WTC11 (cell line): Measurements from ENCODE around the gene NFIX.

Experiments
- CREM ChIP-seq: sonication (generic); formaldehyde crosslinking; IDR thresholded peaks from 2 replicates; pipeline ENCODE4 v1.8.1; 2022; ENCODE audit warnings: mild to moderate bottlenecking, missing genetic modification reagents, moderate library complexity
- ELF4 ChIP-seq: sonication (generic); formaldehyde crosslinking; IDR thresholded peaks from 2 replicates; pipeline ENCODE4 v1.8.1; 2022; ENCODE audit warnings: low read depth, mild to moderate bottlenecking, moderate library complexity, missing genetic modification reagents
- ETV6 ChIP-seq: sonication (generic); formaldehyde crosslinking; IDR thresholded peaks from 2 replicates; pipeline ENCODE4 v1.8.1; 2022; ENCODE audit warnings: mild to moderate bottlenecking, missing genetic modification reagents
- ZNF317 ChIP-seq: sonication (generic); formaldehyde crosslinking; IDR thresholded peaks from 2 replicates; pipeline ENCODE4 v1.8.1; 2023; ENCODE audit warnings: low read depth, mild to moderate bottlenecking, moderate library complexity, missing genetic modification reagents, borderline replicate concordance
- TF ChIP-seq, protein P1 (sequence below): sonication (generic); formaldehyde crosslinking; IDR thresholded peaks from 2 replicates; pipeline ENCODE4 v1.8.1; 2023; ENCODE audit warnings: mild to moderate bottlenecking, missing genetic modification reagents, moderate library complexity
- TF ChIP-seq, protein P2 (sequence below): fragments of 200-600 bp; IDR thresholded peaks from 2 replicates; pipeline ENCODE4 v1.8.0; 2022; ENCODE audit warnings: antibody characterized with exemption
- TF ChIP-seq, protein P3 (sequence below): fragments of 250-450 bp; sonication (Bioruptor Pico); conservative IDR thresholded peaks from 2 replicates; pipeline ENCODE4 v1.9.0; 2021; ENCODE audit warnings: mild to moderate bottlenecking
- TF ChIP-seq, protein P4 (sequence below): sonication (generic); formaldehyde crosslinking; IDR thresholded peaks from 2 replicates; pipeline ENCODE4 v1.8.0; 2022; ENCODE audit warnings: mild to moderate bottlenecking, missing genetic modification reagents

DNA sequence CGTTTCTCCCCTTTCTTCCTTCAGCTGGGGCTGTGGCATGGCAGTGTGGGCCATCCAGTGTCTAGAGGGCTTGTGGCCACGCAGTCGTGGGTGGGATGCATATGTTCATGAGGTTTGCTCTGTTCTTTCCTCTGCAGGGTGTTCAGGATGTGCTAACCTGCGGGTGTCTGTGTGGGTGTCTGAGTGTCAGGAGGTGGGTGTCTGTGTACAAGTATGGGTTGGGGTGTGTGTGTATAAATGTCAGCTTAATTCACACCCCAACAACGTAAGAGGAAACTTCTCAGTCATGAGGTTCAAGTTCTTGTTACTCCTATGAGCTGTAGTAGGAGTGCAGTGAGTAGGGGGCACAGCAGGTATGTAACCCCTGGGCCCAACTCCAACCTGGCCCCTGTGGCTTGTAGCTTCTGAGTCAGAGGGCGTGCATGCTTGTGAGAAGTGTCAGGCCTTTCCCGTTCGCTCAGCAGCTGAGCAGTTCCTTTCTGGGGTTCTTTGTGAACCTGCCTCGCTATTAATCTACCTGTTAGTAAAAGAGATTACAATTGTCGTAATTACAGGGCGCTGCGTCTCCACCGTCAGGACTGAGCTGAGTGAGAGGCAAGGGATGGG, 49.1 kb downstream of the NFIX start:
- TF ChIP-seq, protein P1, sequence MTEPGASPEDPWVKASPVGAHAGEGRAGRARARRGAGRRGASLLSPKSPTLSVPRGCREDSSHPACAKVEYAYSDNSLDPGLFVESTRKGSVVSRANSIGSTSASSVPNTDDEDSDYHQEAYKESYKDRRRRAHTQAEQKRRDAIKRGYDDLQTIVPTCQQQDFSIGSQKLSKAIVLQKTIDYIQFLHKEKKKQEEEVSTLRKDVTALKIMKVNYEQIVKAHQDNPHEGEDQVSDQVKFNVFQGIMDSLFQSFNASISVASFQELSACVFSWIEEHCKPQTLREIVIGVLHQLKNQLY (CRISPR knock-in tag): no peak
- TF ChIP-seq CREM (CRISPR knock-in tag) (no peak), ELF4 (CRISPR knock-in tag) (no peak), ZNF317 (CRISPR knock-in tag) (no peak), ETV6 (no peak)
- TF ChIP-seq, protein P2, sequence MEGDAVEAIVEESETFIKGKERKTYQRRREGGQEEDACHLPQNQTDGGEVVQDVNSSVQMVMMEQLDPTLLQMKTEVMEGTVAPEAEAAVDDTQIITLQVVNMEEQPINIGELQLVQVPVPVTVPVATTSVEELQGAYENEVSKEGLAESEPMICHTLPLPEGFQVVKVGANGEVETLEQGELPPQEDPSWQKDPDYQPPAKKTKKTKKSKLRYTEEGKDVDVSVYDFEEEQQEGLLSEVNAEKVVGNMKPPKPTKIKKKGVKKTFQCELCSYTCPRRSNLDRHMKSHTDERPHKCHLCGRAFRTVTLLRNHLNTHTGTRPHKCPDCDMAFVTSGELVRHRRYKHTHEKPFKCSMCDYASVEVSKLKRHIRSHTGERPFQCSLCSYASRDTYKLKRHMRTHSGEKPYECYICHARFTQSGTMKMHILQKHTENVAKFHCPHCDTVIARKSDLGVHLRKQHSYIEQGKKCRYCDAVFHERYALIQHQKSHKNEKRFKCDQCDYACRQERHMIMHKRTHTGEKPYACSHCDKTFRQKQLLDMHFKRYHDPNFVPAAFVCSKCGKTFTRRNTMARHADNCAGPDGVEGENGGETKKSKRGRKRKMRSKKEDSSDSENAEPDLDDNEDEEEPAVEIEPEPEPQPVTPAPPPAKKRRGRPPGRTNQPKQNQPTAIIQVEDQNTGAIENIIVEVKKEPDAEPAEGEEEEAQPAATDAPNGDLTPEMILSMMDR: no peak
- TF ChIP-seq, protein P3, sequence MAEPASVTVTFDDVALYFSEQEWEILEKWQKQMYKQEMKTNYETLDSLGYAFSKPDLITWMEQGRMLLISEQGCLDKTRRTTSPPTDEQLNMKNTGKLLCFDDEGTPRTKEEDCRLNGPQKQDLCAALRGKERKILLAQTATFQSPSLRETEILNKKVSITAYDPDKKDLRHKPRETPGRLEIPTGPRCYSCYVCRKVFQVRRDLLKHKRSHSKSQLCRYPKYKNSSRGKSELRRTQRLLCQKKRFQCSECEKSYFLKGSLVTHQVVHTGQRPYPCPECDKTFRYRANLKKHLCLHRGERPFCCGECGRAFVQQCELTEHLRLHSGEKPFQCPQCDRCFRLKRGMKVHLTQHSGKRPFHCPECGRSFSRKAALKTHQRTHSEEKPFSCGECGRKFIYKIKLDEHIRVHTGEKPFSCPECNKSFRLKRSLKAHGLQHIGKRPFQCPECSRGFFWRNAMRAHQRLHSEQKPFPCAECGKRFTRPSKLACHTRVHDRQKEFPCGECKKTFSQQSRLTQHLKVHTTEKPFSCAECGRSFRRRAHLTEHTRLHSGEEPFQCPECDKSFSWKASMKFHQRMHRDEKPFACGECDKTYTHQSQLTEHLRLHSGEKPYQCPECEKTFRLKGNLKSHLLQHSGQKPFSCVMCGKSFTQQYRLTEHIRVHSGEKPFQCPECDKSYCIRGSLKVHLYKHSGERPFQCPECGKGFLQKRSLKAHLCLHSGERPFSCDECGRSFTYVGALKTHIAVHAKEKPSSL (CRISPR knock-in tag): no peak
- TF ChIP-seq, protein P4, sequence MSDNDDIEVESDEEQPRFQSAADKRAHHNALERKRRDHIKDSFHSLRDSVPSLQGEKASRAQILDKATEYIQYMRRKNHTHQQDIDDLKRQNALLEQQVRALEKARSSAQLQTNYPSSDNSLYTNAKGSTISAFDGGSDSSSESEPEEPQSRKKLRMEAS (CRISPR knock-in tag): no peak
